ENCODE results near the gene CDH22.

Gene CDH22

GRCh38 chr20:46307999-46308257, 370 bp downstream of the CDH22 start:
- Histone ChIP-seq H3K27ac (no peak overlapping the region; the same call in 1 of the 2 replicates), H3K36me3 (no peaks in the 10 kb centered on the region), H3K9me3 (ENCODE audit: severe bottlenecking) (no peaks in the 10 kb centered on the region), H3K27me3 (ENCODE audit: insufficient read depth, low read depth, severe bottlenecking) (no peaks in the 10 kb centered on the region), H3K4me3 (ENCODE audit: low read depth, low read length) (peak overlapping the region; percentile 66)
- TF ChIP-seq CTCF (IDR thresholded peaks at IDR 0.05; ENCODE audit: low read depth, low read length): no peak
- no peak for DNase-seq

GRCh38 chr20:46307139-46307998, 929 bp downstream of the CDH22 start:
- Histone ChIP-seq H3K9me3 (ENCODE audit: severe bottlenecking) (no peaks in the 10 kb centered on the region), H3K27ac (no peak overlapping the region; the same call in 1 of the 2 replicates), H3K4me3 (ENCODE audit: low read depth, low read length) (peak overlapping the region; percentile 66), H3K27me3 (ENCODE audit: insufficient read depth, low read depth, severe bottlenecking) (no peaks in the 10 kb centered on the region), H3K36me3 (no peaks in the 10 kb centered on the region)
- peak; percentile 97 for TF ChIP-seq CTCF (IDR thresholded peaks at IDR 0.05; ENCODE audit: low read depth, low read length)
- peak; percentile 81 for DNase-seq

- no peak for TF ChIP-seq CTCF (IDR thresholded peaks at IDR 0.05; ENCODE audit: low read depth, low read length)
- DNase-seq: no peak
- no peaks in the 10 kb centered on the region for H3K27me3 ChIP-seq (ENCODE audit: insufficient read depth, low read depth, severe bottlenecking)
- H3K9me3 ChIP-seq (ENCODE audit: severe bottlenecking): no peaks in the 10 kb centered on the region
- no peak overlapping the region for H3K27ac ChIP-seq
- no peaks in the 10 kb centered on the region for H3K36me3 ChIP-seq
- no peak overlapping the region for H3K4me3 ChIP-seq (ENCODE audit: low read depth, low read length)
Measured at GRCh38 chr20:46306743-46307138, 1.6 kb downstream of the CDH22 start.

- Histone ChIP-seq H3K27me3 (ENCODE audit: insufficient read depth, low read depth, severe bottlenecking) (no peaks in the 10 kb centered on the region), H3K36me3 (no peaks in the 10 kb centered on the region), H3K9me3 (ENCODE audit: severe bottlenecking) (no peaks in the 10 kb centered on the region), H3K4me3 (ENCODE audit: low read depth, low read length) (no peak overlapping the region), H3K27ac (no peak overlapping the region)
- DNase-seq: no peak
- no peak for TF ChIP-seq CTCF (IDR thresholded peaks at IDR 0.05; ENCODE audit: low read depth, low read length)
Measured at GRCh38 chr20:46305973-46306360, 2.3 kb downstream of the CDH22 start.

- H3K36me3 ChIP-seq: no peaks in the 10 kb centered on the region
Measured at GRCh38 chr20:46305331-46305972, 2.8 kb downstream of the CDH22 start.

More at GRCh38 chr20:46305331-46305972, 2.8 kb downstream of the CDH22 start:
- H3K27me3 ChIP-seq (ENCODE audit: insufficient read depth, low read depth, severe bottlenecking): no peaks in the 10 kb centered on the region
- no peak for TF ChIP-seq CTCF (IDR thresholded peaks at IDR 0.05; ENCODE audit: low read depth, low read length)
- DNase-seq: no peak
- H3K4me3 ChIP-seq (ENCODE audit: low read depth, low read length): no peak overlapping the region
- no peak overlapping the region for H3K27ac ChIP-seq
- H3K9me3 ChIP-seq (ENCODE audit: severe bottlenecking): no peaks in the 10 kb centered on the region

All from WERI-Rb-1 (cell line).